Measurements from ENCODE around the gene MOK.
"Not testable (repeated sequence)": the region's sequence is repeated elsewhere in the genome, so short reads cannot be mapped to it uniquely, and the experiment has no call there.

Gene MOK

GRCh38 chr14:102304611-102305506 is at the start of gene MOK:
Gene MOK (minus strand): TSS chr14:102305164. CDS start chr14:102304968, 196 bp downstream.
- peak; percentile 94 to 97 for DNase-seq (ENCODE audit: low read depth in 2 of 2)

- no peak for DNase-seq (ENCODE audit: low read depth in 2 of 2)
Measured at GRCh38 chr14:102353126-102353619, 48.2 kb upstream of the MOK start.

GRCh38 chr14:102352213-102352612 is 47.2 kb upstream of the MOK start:
- no peak for DNase-seq (ENCODE audit: low read depth in 2 of 2)

- not testable (repeated sequence) for DNase-seq (ENCODE audit: low read depth in 2 of 2)
Measured at GRCh38 chr14:102351593-102351992, 46.6 kb upstream of the MOK start.

- DNase-seq (ENCODE audit: low read depth in 2 of 2) = no peak
Measured at GRCh38 chr14:102351023-102351422, 46.1 kb upstream of the MOK start.

GRCh38 chr14:102348376-102348775 is 43.4 kb upstream of the MOK start:
- no peak for DNase-seq (ENCODE audit: low read depth in 2 of 2)

- DNase-seq (ENCODE audit: low read depth in 2 of 2) = no peak
Measured at GRCh38 chr14:102346645-102347044, 41.7 kb upstream of the MOK start.

GRCh38 chr14:102345232-102345631 is 40.3 kb upstream of the MOK start:
- DNase-seq (ENCODE audit: low read depth in 2 of 2) = no peak

GRCh38 chr14:102344485-102344884 is 39.5 kb upstream of the MOK start:
- no peak for DNase-seq (ENCODE audit: low read depth in 2 of 2)

- DNase-seq (ENCODE audit: low read depth in 2 of 2) = no peak
Measured at GRCh38 chr14:102344084-102344483, 39.1 kb upstream of the MOK start.

GRCh38 chr14:102342238-102342637 is 37.3 kb upstream of the MOK start:
- DNase-seq (ENCODE audit: low read depth in 2 of 2) = no peak

- DNase-seq (ENCODE audit: low read depth in 2 of 2) = no peak
Measured at GRCh38 chr14:102341566-102341965, 36.6 kb upstream of the MOK start.

- no peak for DNase-seq (ENCODE audit: low read depth in 2 of 2)
Measured at GRCh38 chr14:102338724-102339123, 33.8 kb upstream of the MOK start.

GRCh38 chr14:102335163-102335562 is 30.2 kb upstream of the MOK start:
- DNase-seq (ENCODE audit: low read depth in 2 of 2) = no peak

GRCh38 chr14:102333795-102334705 is 29.1 kb upstream of the MOK start:
- DNase-seq (ENCODE audit: low read depth in 2 of 2) = no peak

GRCh38 chr14:102333390-102333789 is 28.4 kb upstream of the MOK start:
- DNase-seq (ENCODE audit: low read depth in 2 of 2) = no peak

- no peak for DNase-seq (ENCODE audit: low read depth in 2 of 2)
Measured at GRCh38 chr14:102330806-102331205, 25.8 kb upstream of the MOK start.

- DNase-seq (ENCODE audit: low read depth in 2 of 2) = not testable (repeated sequence)
Measured at GRCh38 chr14:102329381-102329780, 24.4 kb upstream of the MOK start.

GRCh38 chr14:102326583-102326982 is 21.6 kb upstream of the MOK start:
- DNase-seq (ENCODE audit: low read depth in 2 of 2) = no peak

- no peak for DNase-seq (ENCODE audit: low read depth in 2 of 2)
Measured at GRCh38 chr14:102325791-102326345, 20.9 kb upstream of the MOK start.

- DNase-seq (ENCODE audit: low read depth in 2 of 2) = no peak
Measured at GRCh38 chr14:102323102-102323501, 18.1 kb upstream of the MOK start.
